Fibroblast of skin of scalp (primary cell): ENCODE measurements around the gene ZFAND6. TPM values are rescaled to one million over a fixed set of nuclear protein-coding genes. Genes with fewer than 3 reads are reported as not detected.
"Not testable (repeated sequence)": the region's sequence is repeated elsewhere in the genome, so short reads cannot be mapped to it uniquely, and the experiment has no call there.

ENCODE experiments used
- DNase-seq: peaks from one replicate; pipeline ENCODE4 v3.0.0-alpha.2; 2013
- polyA plus RNA-seq, 2 experiments: library from polyadenylated mRNA; unstranded; fragments of 120-200 nt; gene quantifications; one replicate each; pipeline ENCODE4 v1.2.1, GENCODE V29; 2013; ENCODE audit not compliant: insufficient read length in 2 of 2

ZFAND6 gene
- 77.0 TPM for polyA plus RNA-seq (2013, experiment 1 of 2; ENCODE audit: insufficient read length)
- 82.3 TPM for polyA plus RNA-seq (2013, experiment 2 of 2; ENCODE audit: insufficient read length)

DNA sequence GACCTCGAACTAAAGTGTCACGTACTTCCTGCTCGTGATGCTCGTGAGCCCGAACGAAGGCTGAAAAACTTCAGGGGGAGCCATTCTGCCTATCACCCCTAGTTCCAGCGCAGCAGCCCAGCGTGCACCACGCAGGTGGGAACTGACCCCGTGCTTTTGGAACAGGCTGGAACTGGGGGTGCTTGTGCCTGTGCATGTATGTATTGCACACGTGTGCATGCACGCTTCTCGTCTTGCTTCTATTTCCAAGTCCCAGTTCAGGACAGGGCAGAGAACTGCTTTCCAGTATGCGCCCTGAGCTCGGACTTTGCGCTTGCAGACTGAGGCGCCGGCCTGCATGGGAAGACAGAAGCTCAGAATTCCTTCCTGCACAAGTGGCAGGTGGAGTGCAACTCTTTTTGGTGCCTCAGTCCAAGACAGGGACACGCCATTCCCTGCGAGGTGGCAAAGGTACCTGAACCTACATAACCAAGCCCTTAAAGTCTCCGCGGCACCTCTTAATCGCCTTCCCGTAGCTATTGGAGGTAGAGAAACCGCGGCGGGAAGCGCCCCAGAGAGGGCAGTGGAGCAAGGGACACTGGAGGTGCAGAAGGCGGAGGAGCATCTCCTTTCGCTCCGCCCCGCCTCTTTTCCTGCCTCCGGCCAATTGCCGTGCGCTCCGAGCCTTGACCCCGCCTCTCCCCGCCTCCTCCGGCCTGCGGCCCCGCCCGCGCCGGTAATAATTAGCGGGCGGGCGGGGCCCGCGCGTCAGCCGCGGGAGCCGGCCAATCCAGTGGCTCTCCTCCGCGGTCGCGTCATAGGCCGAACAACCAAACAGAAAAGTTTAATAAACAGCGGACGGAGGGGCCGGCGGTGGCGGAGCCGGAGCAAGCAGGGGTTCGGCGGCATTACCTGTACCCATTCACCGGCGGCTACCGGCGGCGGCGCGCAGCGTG, at the start of gene ZFAND6:
ZFAND6 (plus strand) TSS at position 826 of the 935 bp plus-strand sequence. CDS start 60,669 bp downstream, outside the sequence.
- DNase-seq = peak; percentile 96

GRCh38 chr15:80010131-80010673, 49.3 kb upstream of the ZFAND6 start:
- peak; percentile 40 for DNase-seq

GRCh38 chr15:80011041-80011523, 48.4 kb upstream of the ZFAND6 start:
- peak; percentile 89 for DNase-seq

DNA sequence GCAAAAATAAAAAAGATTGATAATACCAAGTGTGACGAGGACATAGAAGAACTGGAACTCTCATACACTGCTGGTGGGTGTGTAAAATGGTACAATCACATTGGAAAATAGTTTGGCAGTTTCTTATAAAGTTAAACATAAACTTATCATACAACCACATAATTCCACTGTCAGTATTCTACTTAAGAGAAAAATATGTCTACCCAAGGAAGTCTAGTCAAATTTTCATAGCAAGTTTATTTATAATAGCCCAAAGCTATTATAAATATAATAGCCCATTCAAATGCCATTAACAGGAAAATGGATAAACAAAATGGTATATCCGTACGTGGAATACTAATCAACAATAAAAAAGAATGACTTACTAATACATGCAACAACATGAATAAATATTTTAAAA, 47.9 kb upstream of the ZFAND6 start:
- no peak for DNase-seq

GRCh38 chr15:80012060-80012726, 47.3 kb upstream of the ZFAND6 start:
- DNase-seq = no peak

- DNase-seq = not testable (repeated sequence)
These were observed 45.3 kb upstream of the ZFAND6 start for GRCh38 chr15:80014186-80014585.

- DNase-seq = no peak
These were observed 44.3 kb upstream of the ZFAND6 start for GRCh38 chr15:80015156-80015555.

GRCh38 chr15:80016506-80016905, 43.0 kb upstream of the ZFAND6 start:
- DNase-seq = not testable (repeated sequence)

DNA sequence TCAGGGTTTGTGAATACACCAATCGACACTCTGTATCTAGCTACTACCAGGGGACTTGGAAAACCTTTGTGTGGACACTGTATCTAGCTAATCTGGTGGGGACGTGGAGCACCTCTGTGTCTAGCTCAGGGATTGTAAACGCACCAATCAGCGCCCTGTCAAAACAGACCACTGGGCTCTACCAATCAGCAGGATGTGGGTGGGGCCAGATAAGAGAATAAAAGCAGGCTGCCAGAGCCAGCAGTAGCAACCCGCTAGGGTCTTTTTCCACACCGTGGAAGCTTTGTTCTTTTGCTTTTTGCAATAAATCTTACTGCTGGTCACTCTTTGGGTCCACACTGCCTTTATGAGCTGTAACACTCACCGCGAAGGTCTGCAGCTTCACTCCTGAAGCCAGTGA, 42.3 kb upstream of the ZFAND6 start:
- DNase-seq = not testable (repeated sequence)

DNA sequence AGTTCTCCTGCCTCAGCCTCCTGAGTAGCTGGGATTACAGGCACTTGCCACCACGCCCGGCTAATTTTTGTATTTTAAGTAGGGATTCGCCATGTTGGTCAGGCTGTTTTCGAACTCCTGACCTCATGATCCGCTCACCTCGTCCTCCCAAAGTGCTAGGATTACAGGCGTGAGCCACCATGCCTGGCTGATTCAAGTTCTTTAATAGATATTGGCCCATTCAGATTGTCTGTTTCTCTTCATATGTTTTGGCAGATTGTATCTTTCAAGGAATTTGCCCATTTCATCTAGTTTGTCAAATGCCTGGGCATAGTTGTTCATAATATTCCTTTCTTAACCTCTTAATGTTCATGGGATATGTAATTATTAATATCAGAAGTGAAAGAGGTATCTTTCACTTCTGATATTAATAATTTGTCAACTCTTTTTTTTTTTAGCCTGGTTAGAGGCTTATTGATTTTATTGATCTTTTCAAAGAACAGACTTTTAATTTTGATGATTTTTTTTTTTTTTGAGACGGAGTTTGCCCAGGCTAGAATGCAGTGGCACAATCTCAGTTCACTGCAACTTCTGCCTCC, 40.2 kb upstream of the ZFAND6 start:
- no peak for DNase-seq

DNA sequence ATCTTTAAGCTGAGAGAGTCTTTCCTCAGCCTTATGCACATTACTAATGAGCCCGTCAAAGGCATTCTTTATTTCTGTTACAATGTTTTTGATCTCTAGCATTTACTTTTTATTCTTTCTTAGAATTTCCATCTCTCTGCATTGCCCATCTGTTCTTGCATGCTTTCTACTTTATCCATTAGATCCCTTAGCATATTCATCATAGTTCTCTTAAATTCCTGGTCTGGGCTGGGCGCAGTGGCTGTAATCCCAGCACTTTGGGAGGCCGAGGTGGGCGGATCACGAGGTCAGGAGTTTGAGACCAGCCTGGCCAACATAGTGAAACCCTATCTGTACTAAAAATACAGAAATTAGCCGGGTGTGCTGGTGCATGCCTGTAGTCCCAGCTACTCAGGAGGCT, 39.3 kb upstream of the ZFAND6 start:
- DNase-seq = not testable (repeated sequence)

DNA sequence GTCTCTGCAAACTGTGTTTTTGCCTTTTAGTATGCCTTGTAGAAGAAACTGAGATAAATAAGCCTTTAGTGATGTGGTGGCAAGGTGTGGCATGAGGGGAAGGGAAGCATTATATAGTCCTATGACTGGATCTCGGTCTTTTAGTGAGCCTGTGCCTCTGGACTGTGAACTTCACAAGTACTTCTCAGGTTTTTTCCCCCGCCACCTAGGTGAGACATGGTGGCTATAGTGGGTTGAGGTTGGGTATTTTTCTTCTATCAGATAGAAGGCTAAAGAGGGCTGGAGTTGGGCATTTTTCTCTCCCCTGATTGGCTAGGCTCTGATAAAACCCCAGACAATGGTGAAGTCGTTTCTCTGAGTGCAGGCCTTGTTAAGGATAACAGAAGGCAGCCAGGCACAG, 38.7 kb upstream of the ZFAND6 start:
- DNase-seq = no peak

DNA sequence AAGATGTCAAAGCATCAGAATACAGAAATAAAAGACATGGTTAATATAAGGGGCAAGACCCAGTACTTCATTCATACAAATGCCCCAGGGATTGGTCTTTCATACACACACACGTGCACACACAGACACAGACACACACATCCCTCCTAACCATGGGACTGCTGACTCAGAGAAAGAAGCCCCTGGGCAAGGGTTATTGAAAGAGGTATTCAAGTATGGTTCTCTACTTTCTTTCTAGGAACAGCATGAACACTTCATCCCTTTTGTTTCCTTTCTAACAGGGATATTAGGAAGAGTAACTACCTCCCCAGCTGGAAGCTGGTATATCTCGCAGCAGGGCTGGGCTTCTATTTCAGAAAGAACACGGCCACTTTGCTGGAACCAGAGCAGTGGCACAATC, 33.2 kb upstream of the ZFAND6 start:
- no peak for DNase-seq

DNA sequence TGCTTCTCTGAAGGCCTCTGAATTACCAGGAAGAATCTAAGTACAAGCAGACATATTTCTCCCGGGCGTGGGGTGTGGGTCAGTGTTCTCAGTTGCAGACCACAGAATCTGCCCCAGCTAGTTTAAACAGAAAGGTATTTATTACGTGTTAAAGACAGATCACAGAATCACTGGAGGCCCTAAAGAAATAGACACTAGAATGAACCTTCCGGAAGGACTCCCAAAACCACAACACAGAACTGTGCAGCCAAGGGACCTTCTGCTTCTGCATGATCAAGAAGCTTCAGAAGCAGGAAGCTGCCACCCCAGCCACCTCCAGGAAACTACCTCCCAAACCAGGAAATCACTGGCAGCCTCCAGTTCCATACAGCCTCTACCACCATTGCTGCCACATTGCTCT, 32.7 kb upstream of the ZFAND6 start:
- DNase-seq = no peak

DNA sequence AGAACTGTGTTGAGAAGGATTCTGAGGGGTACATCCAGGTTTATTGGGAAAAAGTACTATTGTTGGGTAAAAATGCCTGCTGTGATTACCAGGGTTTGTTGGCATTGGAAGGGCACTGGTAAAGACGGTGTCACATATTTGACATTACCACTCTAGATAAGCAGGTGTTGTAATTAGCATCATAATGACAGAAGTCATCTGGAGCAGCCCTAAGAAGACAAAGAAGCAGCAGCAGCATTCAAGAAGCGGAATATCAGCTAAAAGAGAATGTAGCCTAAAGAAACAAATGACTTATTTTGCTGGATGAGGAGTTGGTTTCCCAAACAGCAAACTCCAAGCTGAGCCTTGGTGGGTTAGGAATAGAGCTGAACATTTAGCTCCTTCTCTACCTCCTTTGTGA, 30.5 kb upstream of the ZFAND6 start:
- no peak for DNase-seq

DNA sequence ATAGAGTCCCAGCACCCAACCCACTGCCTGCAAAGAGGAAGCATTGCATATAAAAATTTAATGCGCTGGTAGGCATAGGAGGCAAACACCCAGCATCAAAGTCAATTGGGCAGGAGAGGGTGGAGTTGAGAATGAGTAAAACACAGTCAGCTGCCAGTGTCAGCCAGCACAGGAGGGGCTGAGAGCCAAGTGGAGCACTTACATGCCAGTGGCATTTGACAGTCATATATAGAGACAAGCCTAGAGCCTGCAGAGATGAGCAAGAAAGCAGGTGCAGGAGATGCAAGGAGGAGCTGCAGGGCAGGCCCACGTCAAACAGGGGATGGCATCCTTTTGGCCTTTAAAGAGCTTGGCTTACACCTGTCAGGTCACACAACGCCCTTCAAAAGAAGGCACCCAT, 27.6 kb upstream of the ZFAND6 start:
- no peak for DNase-seq

GRCh38 chr15:80034629-80035028, 24.8 kb upstream of the ZFAND6 start:
- DNase-seq = no peak

DNA sequence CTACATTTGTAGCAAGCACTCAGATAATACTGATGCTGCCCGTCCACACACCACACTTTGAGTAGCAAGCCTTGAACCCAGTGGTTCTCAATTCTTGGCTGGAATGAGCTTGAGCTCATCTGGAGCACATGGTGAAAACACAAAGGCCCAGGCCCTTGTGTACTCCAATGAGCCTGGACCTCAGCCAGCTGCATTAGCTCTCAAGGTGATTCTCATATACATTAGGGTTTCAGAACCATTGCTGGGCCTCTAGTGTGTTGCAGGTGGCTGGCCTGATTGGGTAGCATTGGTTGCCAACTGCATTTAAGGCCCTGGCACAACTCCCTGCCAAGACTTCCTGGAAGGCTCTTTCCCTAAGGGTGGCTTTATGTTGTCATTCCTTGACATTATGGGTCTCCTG, 23.4 kb upstream of the ZFAND6 start:
- no peak for DNase-seq

GRCh38 chr15:80041494-80042253, 17.8 kb upstream of the ZFAND6 start:
- no peak for DNase-seq

DNA sequence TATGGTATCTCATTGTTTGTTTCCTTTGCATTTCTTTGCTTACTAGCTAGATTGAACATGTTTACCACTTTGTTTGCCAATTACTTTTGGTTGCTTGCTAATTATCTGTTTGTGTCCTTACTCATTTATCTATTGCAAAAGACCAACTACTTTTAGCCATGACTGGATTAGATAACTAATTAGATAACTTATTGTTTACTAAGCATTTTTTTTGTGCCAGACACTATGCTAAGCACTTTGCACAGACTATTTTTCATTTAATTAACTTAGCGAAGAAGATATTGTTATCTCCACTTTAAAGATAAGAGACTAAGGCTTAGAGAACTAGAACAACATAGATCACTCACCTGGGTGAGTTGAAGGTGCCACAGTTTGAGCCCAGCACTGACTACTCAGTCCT, 16.9 kb upstream of the ZFAND6 start:
- DNase-seq = no peak

GRCh38 chr15:80045219-80045618, 14.3 kb upstream of the ZFAND6 start:
- DNase-seq = not testable (repeated sequence)

DNA sequence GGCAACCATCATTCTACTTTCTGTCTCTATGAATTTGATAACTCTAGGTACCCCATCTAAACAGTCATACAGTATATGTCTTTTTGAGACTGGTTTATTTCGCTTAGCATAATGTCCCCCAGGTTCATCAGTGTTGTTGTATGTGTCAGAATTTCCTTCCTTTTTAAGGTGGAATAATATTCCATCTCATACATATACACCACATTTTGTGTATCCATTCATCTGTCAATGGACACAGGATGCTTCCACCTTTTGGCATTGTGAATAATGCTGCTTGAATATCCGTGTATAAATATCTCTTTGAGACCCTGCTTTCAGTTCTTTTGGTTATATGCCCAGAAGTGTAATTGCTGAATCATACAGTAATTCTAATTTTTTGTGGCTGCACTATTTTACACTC, 10.4 kb upstream of the ZFAND6 start:
- DNase-seq = no peak
